ENCODE results near the gene SERINC5.

The SERINC5 gene

GRCh38 chr5:80151890-80152289 lies 104.0 kb downstream of the SERINC5 start:
- TF ChIP-seq CTCF (IDR thresholded peaks at IDR 0.05; ENCODE audit: low read depth, low read length) = no peak
- H3K4me3 ChIP-seq (ENCODE audit: low read depth, low read length) = no peak overlapping the region
- no peaks in the 10 kb centered on the region for H3K9me3 ChIP-seq (ENCODE audit: severe bottlenecking)
- H3K36me3 ChIP-seq = no peaks in the 10 kb centered on the region
- no peaks in the 10 kb centered on the region for H3K27me3 ChIP-seq (ENCODE audit: insufficient read depth, low read depth, severe bottlenecking)
- no peak for DNase-seq
- H3K27ac ChIP-seq = no peak overlapping the region

DNA sequence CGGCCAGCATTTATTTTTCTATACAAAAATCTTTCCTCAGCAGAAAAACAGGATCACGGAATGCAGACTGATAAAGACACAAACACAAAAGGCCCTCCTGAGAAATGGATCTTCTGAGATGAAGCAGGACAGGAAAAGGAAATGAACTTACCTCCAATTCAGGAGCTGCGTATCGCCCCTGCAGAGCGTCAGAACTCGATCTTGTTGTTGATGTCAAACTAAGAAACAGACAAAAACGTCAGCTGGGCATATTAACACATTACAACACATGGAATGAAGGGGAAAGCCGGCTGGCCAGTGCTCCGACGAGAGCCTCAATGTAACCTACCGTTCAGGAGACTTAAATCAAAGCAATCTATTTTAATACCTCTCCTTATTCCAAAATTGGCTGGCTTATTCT lies 105.1 kb downstream of the SERINC5 start:
- no peaks in the 10 kb centered on the region for H3K9me3 ChIP-seq (ENCODE audit: severe bottlenecking)
- no peak for TF ChIP-seq CTCF (IDR thresholded peaks at IDR 0.05; ENCODE audit: low read depth, low read length)
- no peaks in the 10 kb centered on the region for H3K36me3 ChIP-seq
- no peaks in the 10 kb centered on the region for H3K27me3 ChIP-seq (ENCODE audit: insufficient read depth, low read depth, severe bottlenecking)
- no peak overlapping the region for H3K27ac ChIP-seq
- no peak overlapping the region for H3K4me3 ChIP-seq (ENCODE audit: low read depth, low read length)
- DNase-seq = no peak

DNA sequence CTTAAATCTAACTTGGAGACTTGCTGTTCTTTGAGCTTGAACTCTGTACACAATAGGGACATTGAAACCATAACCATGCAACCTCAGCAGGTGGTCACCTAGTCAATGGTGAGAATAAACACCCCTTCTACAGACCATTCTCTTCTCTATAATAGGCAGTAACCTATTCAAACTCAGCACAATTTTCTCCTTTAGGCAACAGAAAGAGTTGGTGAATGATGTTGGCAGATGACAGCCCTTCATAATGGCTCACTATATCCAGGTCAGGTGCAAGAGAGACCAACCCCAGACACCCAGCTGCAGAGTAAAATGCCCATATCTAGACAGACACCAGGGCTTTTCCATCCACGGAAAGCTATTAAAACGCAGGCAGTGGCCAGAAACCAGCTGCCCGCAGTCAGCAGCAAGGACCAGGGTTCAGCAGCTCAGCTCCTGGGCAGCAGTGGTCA lies 106.7 kb downstream of the SERINC5 start:
- no peak for TF ChIP-seq CTCF (IDR thresholded peaks at IDR 0.05; ENCODE audit: low read depth, low read length)
- H3K27ac ChIP-seq = no peak overlapping the region
- H3K9me3 ChIP-seq (ENCODE audit: severe bottlenecking) = no peaks in the 10 kb centered on the region
- no peaks in the 10 kb centered on the region for H3K36me3 ChIP-seq
- no peaks in the 10 kb centered on the region for H3K27me3 ChIP-seq (ENCODE audit: insufficient read depth, low read depth, severe bottlenecking)
- DNase-seq = no peak
- no peak overlapping the region for H3K4me3 ChIP-seq (ENCODE audit: low read depth, low read length)

DNA sequence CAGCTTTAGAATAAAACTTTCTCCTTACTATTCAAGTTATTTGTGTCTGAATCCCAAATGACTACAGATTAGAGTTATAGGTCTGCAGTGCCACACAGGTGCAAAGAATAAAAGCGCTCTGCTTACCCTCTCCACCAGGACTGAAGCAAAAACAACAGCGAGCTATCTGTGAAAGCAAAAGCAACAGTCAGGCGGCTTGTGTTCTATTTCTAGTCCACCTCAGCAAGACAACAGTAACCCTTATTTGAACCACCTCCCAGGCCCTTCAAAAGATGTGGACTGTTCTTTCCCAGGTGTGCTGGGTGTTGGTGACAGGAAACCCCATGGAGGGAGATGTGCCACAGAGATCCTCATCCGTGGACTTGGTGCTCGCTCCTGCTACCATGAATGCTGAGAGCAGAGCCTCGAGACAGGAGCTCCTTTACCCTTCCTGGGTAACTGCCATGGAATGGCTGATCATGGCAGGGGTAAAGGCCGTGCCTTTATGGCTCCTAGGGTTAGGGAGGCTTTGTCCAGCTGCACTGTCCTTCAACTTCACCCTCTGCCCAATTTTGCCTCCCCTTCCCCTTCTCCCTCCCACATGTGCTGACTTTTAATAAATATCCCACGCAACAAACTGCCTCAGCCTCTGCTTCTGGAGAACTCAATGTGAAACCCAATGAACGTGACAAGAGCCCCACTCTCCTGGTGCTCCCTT lies 108.6 kb downstream of the SERINC5 start:
- no peak overlapping the region for H3K4me3 ChIP-seq (ENCODE audit: low read depth, low read length)
- H3K36me3 ChIP-seq = no peaks in the 10 kb centered on the region
- no peak for TF ChIP-seq CTCF (IDR thresholded peaks at IDR 0.05; ENCODE audit: low read depth, low read length)
- no peaks in the 10 kb centered on the region for H3K9me3 ChIP-seq (ENCODE audit: severe bottlenecking)
- no peaks in the 10 kb centered on the region for H3K27me3 ChIP-seq (ENCODE audit: insufficient read depth, low read depth, severe bottlenecking)
- no peak overlapping the region for H3K27ac ChIP-seq
- no peak for DNase-seq

DNA sequence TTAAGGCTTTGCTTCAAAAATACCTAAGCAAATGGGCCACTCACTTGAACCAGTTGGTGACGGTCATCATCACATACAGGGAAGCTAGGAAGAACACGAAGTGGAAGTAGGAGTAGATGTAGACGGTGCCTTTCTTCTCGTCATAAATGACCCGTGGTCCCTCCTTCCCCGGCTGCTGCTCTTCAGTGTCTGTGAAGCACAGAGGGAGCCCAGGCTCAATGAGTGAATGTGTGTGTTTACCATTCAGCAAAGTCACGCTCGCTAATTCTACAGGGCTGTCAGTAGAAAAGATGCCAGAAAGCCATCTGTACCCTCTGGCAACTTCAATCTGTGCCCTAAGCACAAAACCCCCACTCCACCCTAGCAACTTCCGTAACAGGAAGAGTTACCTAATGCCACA lies 109.8 kb downstream of the SERINC5 start:
- H3K27me3 ChIP-seq (ENCODE audit: insufficient read depth, low read depth, severe bottlenecking) = no peaks in the 10 kb centered on the region
- H3K36me3 ChIP-seq = no peaks in the 10 kb centered on the region
- TF ChIP-seq CTCF (IDR thresholded peaks at IDR 0.05; ENCODE audit: low read depth, low read length) = no peak
- no peaks in the 10 kb centered on the region for H3K9me3 ChIP-seq (ENCODE audit: severe bottlenecking)
- H3K4me3 ChIP-seq (ENCODE audit: low read depth, low read length) = no peak overlapping the region
- DNase-seq = no peak
- H3K27ac ChIP-seq = no peak overlapping the region

DNA sequence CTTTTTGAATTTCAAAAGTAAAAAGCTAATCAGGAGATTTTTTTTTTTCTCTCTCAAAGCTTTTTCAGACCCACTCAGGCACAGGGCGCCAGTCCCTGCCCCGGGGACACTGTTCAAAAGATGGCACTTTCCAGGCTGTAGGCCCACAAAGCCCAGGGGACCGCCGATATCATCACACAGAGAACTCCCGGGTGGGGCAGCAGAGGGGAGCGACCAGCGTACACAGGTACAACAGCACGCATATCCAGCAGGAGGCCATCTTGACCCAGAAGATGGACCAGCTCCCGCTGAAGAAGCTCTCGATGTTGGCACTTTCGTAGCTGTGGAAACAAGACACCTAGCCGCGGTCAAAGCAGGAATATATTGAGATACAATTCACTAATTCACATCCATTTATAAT lies 112.4 kb downstream of the SERINC5 start:
- no peak for TF ChIP-seq CTCF (IDR thresholded peaks at IDR 0.05; ENCODE audit: low read depth, low read length)
- no peak for DNase-seq
- H3K36me3 ChIP-seq = no peaks in the 10 kb centered on the region
- H3K27me3 ChIP-seq (ENCODE audit: insufficient read depth, low read depth, severe bottlenecking) = no peaks in the 10 kb centered on the region
- H3K4me3 ChIP-seq (ENCODE audit: low read depth, low read length) = no peak overlapping the region
- H3K9me3 ChIP-seq (ENCODE audit: severe bottlenecking) = no peaks in the 10 kb centered on the region
- H3K27ac ChIP-seq = no peak overlapping the region
